SH-SY5Y (cell line): Measurements from ENCODE around the gene LSM14B.

Experiments used
- GATA2 ChIP-seq: IDR thresholded peaks from 2 replicates; pipeline ENCODE4 v1.6.1; 2011; ENCODE audit warnings: mild to moderate bottlenecking, low read depth, low read length
- GATA3 ChIP-seq: IDR thresholded peaks from 2 replicates; pipeline ENCODE4 v1.6.1; 2011; ENCODE audit warnings: low read depth, mild to moderate bottlenecking, low read length, moderate library complexity

LSM14B gene

DNA sequence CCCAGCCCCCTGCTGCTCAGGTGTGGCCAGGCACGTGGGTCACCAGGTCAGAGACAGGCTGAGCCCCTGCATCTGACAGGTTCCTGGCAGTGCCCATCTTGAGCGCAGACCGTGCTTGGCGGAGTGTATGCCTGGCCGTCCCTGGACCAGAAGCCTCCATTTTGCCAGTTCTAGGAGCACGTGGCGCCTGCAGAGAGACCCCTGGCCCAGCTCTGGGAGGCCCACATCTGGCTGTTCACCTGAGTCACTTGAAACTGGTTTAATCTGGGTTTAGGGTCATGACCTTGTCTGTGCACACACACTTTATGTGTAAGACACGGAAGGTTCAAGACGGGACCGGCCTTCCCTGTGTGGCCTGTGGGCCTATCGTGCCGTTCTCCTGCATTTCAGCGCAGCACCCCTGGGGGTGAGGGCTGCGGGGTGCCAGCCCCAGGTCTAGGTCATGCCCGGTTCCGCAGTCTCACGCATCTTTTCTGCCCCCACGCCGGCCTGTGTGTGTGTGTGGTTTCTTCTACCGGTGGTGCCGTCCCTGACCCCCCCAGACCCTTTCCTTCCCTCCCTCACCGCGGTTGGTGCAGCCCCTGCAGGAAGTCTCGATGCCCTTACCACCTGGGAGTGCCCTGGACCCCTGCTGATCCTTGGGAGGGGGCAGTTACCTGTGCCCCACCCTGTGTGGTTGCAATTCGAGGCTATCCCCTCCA, 35.3 kb downstream of the LSM14B start:
- no peak for TF ChIP-seq GATA3
- no peak for TF ChIP-seq GATA2

DNA sequence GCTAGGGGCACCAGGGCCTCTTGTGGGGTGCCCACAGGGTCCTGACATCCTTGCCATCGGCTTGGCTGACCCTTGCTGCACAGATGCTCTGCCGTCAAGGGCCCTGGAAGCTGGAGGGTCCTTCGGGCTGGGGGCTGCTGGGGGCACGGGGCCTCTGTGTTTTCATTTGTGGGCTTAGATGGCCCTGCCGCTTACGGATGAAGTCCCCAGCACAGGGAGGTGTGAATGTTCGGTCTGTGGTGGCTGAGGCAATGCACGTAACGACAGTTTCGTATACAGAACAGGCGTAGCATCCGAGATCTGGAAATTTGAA, 35.8 kb downstream of the LSM14B start:
- no peak for TF ChIP-seq GATA3
- no peak for TF ChIP-seq GATA2

DNA sequence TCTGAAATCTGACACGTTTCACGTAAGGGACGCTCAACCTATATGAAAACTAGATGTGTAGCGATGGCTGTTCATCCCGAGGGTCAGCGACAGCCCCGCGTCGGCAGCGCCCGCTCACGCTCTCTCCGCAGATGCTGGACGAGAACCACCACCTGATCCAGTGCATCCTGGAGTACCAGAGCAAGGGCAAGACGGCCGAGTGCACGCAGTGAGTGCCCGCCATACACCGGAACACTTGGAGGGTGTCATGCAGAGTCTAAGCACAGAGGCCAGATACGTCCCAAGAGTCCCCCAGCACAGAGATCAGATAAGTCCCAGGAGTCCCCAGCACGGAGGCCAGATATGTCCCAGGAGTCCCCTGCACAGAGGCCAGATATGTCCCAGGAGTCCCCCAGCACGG, 36.3 kb downstream of the LSM14B start:
- TF ChIP-seq GATA3 (no peak), GATA2 (no peak)

DNA sequence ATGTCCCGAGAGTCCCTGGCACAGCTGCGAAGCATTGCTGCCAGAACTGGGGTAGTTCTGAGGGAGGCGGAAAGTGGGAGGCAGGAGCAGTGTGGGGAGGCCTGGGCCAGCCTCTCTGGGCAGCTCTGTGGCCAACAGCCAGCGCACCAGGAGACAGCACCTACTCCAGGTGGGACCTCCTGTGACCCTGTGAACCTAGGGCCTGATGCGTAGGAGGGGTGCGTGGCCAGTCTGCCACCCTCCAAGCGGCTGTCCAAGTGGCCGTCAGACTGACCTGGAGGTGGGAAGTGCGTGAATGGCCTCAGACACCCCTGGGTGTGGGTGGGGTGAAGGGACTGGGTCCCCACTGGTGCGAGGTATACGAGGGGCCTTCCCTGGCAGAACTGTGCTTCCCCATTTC, 36.8 kb downstream of the LSM14B start:
- TF ChIP-seq GATA2 (no peak), GATA3 (no peak)

DNA sequence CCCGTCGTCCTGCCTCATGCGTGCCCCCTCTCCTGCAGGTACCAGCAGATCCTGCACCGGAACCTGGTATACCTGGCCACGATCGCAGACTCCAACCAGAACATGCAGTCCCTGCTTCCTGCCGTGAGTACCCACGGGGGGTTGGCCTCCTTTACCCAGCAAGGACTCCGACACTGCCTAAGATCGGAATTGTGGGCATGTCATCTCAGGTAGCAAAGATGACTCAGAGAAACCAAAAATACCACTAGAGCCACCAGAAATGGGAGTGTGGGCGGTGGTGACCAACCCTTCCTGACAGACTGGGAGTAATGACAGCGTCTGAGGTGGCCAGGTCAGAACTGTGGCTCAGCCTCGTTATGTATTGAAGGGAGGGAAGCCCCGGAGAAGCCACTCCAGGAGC, 37.6 kb downstream of the LSM14B start:
- no peak for TF ChIP-seq GATA2
- TF ChIP-seq GATA3, result no peak

DNA sequence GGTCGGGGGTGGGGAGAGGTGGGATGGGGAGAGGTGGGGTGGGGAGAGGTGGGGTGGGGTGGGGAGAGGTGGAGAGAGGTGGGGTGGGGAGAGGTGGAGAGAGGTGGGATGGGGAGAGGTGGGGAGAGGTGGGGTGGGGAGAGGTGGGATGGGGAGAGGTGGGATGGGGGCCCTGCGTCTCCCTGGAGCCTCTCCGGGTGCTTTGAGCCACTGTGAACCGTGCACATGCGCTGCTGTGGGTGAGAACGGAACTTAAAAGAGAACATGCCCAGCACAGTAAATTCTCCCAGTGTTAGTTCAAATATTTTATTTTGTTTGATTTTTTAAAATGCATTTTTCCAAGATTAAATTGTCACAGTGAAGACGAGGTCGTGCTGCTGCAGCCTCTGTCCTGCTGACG, 38.0 kb downstream of the LSM14B start:
- TF ChIP-seq GATA3 (no peak), GATA2 (no peak)

DNA sequence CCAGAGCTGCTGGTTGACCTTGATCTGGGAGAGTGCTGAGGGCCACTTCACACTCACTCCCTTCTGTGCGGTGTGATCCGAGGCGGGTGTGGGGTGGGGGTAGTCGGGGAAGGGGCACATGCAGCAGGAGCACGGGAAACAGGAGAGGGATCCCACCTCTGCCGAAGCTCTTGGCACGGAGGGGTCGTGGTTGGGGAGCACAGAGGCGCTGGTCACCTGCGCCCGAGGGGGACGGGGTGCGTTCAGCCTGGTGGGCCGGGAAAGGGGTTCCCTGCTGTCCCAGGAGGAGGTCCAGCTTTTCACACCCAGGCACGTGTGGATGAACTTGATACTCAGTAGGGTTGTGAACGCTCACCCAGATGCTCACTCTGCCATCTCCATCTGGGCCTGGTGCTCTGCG, 38.6 kb downstream of the LSM14B start:
- no peak for TF ChIP-seq GATA2
- no peak for TF ChIP-seq GATA3

DNA sequence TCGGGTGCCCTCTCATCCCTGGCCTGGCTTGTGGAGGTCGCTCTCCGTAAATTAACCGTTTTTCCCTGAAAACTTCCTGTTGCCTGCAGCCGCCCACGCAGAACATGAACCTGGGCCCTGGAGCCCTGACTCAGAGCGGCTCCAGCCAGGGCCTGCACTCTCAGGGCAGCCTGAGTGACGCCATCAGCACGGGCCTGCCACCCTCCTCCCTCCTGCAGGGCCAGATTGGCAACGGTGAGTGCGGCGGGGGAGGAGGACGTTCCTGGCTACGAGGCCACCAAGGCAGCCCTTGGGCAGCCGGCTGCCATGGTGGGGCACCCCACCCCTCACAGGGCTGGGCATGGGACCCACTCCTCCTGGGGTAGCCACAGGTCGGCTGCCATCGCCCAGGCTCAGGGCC, 39.1 kb downstream of the LSM14B start:
- TF ChIP-seq GATA2 (no peak), GATA3 (no peak)

DNA sequence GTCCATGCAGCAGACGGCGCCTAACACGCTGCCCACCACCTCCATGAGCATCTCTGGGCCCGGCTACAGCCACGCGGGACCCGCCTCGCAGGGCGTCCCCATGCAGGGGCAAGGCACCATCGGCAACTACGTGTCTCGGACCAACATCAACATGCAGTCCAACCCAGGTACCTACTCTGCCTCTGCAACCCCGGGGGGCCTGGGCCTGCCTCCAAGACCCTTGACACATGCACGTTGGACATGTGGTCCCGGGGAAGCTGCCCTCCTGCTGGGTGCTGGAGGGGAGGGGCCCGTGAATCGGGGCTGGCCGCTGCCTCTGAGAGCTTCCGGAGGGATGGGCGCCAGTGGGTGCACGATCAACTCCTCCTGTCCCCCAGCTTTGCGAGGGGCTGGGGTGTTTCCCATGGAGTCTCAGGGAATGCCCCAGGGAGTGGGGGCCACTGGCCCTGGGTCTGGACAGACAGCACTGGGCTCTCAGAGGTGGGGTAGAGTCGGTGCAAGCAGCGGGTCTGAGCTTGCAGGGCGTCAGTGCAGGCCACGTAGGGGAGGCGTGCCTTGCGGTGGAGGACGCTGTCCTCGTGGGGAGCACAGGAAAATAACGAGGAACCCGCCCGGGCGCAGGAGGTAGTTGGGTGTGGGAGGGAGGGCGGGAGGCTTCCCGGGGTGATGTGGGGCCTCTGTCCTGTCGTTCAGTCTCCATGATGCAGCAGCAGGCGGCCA, 40.6 kb downstream of the LSM14B start:
- no peak for TF ChIP-seq GATA2
- no peak for TF ChIP-seq GATA3

DNA sequence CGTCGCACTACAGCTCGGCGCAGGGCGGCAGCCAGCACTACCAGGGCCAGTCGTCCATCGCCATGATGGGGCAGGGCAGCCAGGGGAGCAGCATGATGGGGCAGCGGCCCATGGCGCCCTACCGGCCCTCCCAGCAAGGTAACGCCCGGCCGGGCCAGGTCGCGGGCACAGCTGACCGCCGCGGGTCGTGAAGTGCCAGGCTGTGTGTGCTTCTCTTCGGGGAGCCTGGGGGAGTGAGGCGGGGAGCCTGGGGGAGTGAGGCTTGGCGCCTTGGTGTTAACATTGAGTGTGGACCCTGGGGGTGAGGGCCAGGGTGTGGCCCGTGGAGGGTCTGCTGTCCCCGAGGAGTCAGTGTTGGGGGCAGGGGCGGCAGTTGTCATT, 41.2 kb downstream of the LSM14B start:
- TF ChIP-seq GATA2, result no peak
- no peak for TF ChIP-seq GATA3

DNA sequence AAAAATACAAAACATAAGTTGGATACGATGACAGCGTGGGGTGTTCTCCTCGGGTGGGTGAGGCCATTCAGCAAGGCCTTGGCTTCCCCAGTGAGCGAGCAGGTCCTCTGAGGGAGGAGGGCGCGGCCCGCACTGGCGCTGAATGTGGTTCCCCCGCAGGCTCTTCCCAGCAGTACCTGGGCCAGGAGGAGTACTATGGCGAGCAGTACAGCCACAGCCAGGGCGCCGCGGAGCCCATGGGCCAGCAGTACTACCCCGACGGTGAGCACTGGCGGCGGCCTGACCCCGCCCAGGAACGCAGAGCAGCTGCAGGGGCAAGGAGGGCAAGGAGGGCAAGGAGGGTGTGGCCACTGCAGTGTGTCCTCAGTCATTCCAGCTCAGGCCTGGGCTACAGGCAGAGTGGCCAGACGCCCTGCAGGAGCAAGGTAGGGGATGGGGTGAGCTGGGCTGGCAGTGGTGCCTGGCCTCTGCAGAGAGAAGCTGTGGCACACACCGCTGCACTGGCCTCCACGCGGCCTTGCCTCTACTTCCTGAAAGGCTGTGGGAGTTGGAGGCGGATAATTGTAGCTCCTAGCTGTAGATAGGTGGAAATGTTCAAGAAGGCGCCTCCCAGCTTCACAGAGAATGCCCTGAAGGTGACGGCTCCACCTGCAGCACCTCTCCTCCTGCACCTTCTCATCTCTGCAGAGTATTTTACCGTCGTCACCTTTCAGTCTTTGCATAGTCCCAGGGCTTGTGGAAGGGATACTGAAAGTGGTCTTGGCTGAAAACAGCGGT, 41.9 kb downstream of the LSM14B start:
- TF ChIP-seq GATA3 (no peak), GATA2 (no peak)

DNA sequence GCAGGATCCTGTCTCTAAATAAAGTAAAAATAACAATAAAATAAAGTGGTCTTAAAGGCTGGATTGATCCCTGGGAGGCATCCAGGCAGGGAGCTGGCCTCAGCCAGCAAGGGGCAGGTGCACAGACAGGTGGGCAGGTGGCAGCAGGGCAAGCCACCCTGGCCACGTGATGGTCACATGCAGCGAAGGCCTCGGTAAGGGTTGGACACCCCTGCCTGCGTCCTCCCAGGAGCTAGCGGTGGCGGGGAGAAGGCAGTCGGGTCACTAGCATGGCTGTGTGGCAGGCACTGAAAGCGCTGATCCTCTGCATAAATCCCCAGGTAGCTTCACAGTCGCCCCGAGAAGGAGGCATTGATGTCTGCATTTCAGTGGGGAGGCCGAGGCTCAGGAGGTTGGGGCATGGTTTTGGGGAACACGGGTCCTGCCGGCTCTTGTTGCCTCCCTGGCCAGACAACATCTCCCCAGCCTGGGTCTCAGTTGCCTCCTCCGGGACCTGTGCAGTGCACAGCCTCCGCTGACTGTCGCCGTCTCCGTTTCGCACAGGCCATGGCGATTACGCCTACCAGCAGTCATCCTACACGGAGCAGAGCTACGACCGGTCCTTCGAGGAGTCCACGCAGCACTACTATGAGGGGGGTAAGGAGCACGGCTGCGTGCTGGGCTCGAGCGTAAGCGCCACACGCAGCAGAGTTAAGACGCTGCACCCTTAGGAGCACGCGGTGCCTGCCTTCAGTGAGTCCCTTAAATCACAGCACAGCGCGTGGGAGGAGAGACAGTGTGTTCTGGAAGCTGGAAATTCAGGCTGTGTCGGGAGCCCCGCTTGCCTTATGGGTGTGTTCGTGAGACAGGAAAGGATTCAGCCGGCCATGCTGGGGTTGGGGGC, 42.8 kb downstream of the LSM14B start:
- TF ChIP-seq GATA3 (no peak), GATA2 (no peak)

DNA sequence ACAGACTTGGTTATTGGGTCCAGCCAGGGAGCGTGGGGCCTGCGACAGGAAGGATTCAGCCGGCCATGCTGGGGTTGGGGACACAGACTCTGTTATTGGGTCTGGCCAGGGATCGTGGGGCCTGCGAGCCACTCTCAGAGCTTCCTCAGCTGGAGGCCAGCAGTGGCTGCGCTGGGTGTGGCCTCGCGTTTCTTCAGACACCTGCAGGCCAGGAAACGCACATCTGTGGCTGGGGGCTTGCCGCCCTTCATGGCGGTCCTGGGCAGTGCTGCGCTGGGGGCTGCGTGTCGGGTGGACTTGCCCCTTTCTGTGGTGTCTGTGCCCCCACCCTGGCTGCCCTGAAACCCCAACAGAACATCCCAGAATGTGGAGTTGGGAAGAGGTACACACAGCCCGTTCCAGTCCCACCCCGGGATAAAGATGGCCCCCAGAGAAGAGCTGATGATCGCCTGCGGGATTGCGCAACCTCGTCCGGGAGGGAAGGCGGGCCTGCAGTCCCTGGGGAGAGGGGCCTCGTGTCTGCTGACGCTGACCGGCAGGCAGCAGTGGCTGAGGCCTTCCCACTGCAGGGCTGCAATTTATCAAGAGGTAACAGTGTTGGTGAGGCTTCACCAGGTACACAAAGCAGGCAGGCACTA, 43.6 kb downstream of the LSM14B start:
- TF ChIP-seq GATA3 (no peak), GATA2 (no peak)
